ENCODE data around the gene DEDD.

The DEDD gene

GRCh38 chr1:161073474-161074121, 58.9 kb downstream of the DEDD start:
- DNase-seq (ENCODE audit: low spot score) = no peak

- no peak for DNase-seq (ENCODE audit: low spot score)
These were observed 59.6 kb downstream of the DEDD start for GRCh38 chr1:161072751-161073449.

GRCh38 chr1:161071886-161072371, 60.5 kb downstream of the DEDD start:
- peak; percentile 56 for DNase-seq (ENCODE audit: low spot score)

Small RNAs within 50 kb of the gene (small RNA-seq; reads per million reads assigned to genes)
- 0 reads per million in 2 experiments for gene RF01225

All from SK-N-DZ (cell line).